Astrocyte (in vitro differentiated cells and primary cell): ENCODE results near the gene PRSS36. TPM values are rescaled to one million over a fixed set of nuclear protein-coding genes. Genes with fewer than 3 reads are reported as not detected.

ENCODE experiments used
- DNase-seq: peaks from one replicate; pipeline ENCODE4 v3.0.0-alpha.2; 2010; ENCODE audit warnings: low read depth
- FAIRE-seq: peaks from 2 replicates; lab custom pipeline; 2011; peaks lifted over from hg19 to GRCh38; lab: Jason Lieb, UNC
- H2AFZ ChIP-seq: 2 replicates; pipeline ENCODE4 v1.6.0; 2012; ENCODE audit warnings: low read depth, low read length, inconsistent platforms
- H3K27ac ChIP-seq: 2 replicates; pipeline ENCODE4 v1.5.1; 2011; ENCODE audit warnings: low read depth, low read length, inconsistent platforms
- H3K27me3 ChIP-seq: 2 replicates; pipeline ENCODE4 v1.6.0; 2011; ENCODE audit warnings: low read length, inconsistent platforms; ENCODE audit not compliant: insufficient read depth
- H3K36me3 ChIP-seq: 2 replicates; pipeline ENCODE4 v1.5.1; 2011; ENCODE audit warnings: low read length, inconsistent platforms; ENCODE audit not compliant: insufficient read depth
- H3K4me1 ChIP-seq: 2 replicates; pipeline ENCODE4 v1.5.1; 2011; ENCODE audit warnings: low read length, inconsistent platforms; ENCODE audit not compliant: insufficient read depth
- H3K4me2 ChIP-seq: 2 replicates; pipeline ENCODE4 v1.6.0; 2012; ENCODE audit warnings: low read length, inconsistent platforms
- H3K4me3 ChIP-seq: 2 replicates; pipeline ENCODE4 v1.5.1; 2011; ENCODE audit warnings: low read depth, mild to moderate bottlenecking, low read length, inconsistent platforms; ENCODE audit not compliant: insufficient read depth
- H3K79me2 ChIP-seq: 2 replicates; pipeline ENCODE4 v1.6.0; 2012; ENCODE audit warnings: mild to moderate bottlenecking, low read length, inconsistent platforms; ENCODE audit not compliant: insufficient read depth
- H3K9ac ChIP-seq: 2 replicates; pipeline ENCODE4 v1.6.0; 2012; ENCODE audit warnings: mild to moderate bottlenecking, low read length, inconsistent platforms
- H3K9me3 ChIP-seq: 2 replicates; pipeline ENCODE4 v1.5.1; 2012; ENCODE audit warnings: low read depth, mild to moderate bottlenecking, low read length, inconsistent platforms; ENCODE audit not compliant: insufficient read depth
- H4K20me1 ChIP-seq: 2 replicates; pipeline ENCODE4 v1.6.0; 2012; ENCODE audit warnings: low read length, inconsistent platforms; ENCODE audit not compliant: insufficient read depth
- H3K27ac Mint-ChIP-seq: one replicate; pipeline ENCODE4 v1.8.0; 2021; ENCODE audit warnings: mild to moderate bottlenecking, mixed read lengths; ENCODE audit not compliant: unreplicated experiment
- H3K27me3 Mint-ChIP-seq: one replicate; pipeline ENCODE4 v1.8.0; 2021; ENCODE audit warnings: low read depth, mixed read lengths; ENCODE audit not compliant: unreplicated experiment
- H3K36me3 Mint-ChIP-seq: one replicate; pipeline ENCODE4 v1.8.0; 2021; ENCODE audit warnings: low read depth, mixed read lengths; ENCODE audit not compliant: unreplicated experiment
- H3K4me1 Mint-ChIP-seq: one replicate; pipeline ENCODE4 v1.8.0; 2021; ENCODE audit warnings: low read depth, mixed read lengths; ENCODE audit not compliant: unreplicated experiment
- H3K4me3 Mint-ChIP-seq: one replicate; pipeline ENCODE4 v1.8.0; 2021; ENCODE audit warnings: mild to moderate bottlenecking, moderate library complexity, mixed read lengths; ENCODE audit not compliant: unreplicated experiment
- H3K9me3 Mint-ChIP-seq: one replicate; pipeline ENCODE4 v1.8.0; 2021; ENCODE audit warnings: mild to moderate bottlenecking, mixed read lengths; ENCODE audit not compliant: unreplicated experiment
- CTCF ChIP-seq: IDR thresholded peaks from 2 replicates; pipeline ENCODE4 v1.5.1; 2011; ENCODE audit warnings: low read depth, mild to moderate bottlenecking, inconsistent platforms, low read length, moderate library complexity; ENCODE audit not compliant: insufficient read depth
- EZH2 ChIP-seq: IDR thresholded peaks from 2 replicates; pipeline ENCODE4 v1.6.1; 2012; ENCODE audit warnings: mild to moderate bottlenecking, low read length, inconsistent platforms; ENCODE audit not compliant: insufficient read depth
- total RNA-seq: library from RNA; stranded (reverse); gene quantifications from 2 replicates; pipeline ENCODE4 v1.2.1, GENCODE V29; 2021

PRSS36 gene
- total RNA-seq, 1 donor from 2014 or later = 0.41 TPM

- TF ChIP-seq CTCF = no peak
- TF ChIP-seq EZH2 = no peak
- H3K4me1 Mint-ChIP-seq = peaks cover 27% of the 10 kb centered on the region
Measured at GRCh38 chr16:31179747-31180459, 30.0 kb upstream of the PRSS36 start, which contains the start of gene FUS. Gene FUS, plus strand, starts transcription at chr16:31180139. Its CDS starts 76 bp downstream, at chr16:31180215.

GRCh38 chr16:31179219-31179746 lies 29.4 kb upstream of the PRSS36 start:
- Mint-ChIP-seq H3K4me1 (peaks cover 24% of the 10 kb centered on the region), H3K27me3 (peaks cover 4% of the 10 kb centered on the region), H3K9me3 (no peaks in the 10 kb centered on the region), H3K27ac (peak overlapping the region; percentile 94), H3K4me3 (peak overlapping the region; percentile 98), H3K36me3 (peaks cover 9% of the 10 kb centered on the region)
- Histone ChIP-seq H3K27ac (peak overlapping the region; percentile 98), H4K20me1 (peaks cover 38% of the 10 kb centered on the region), H3K4me1 (peaks cover 26% of the 10 kb centered on the region), H3K27me3 (no peaks in the 10 kb centered on the region), H2AFZ (peak overlapping the region; percentile 95), H3K36me3 (peaks cover 24% of the 10 kb centered on the region), H3K4me3 (peak overlapping the region; percentile 92), H3K4me2 (peak overlapping the region; percentile 92), H3K9ac (peak overlapping the region; percentile 99), H3K9me3 (no peaks in the 10 kb centered on the region), H3K79me2 (peaks cover 50% of the 10 kb centered on the region)
- TF ChIP-seq CTCF = no peak
- no peak for TF ChIP-seq EZH2
- DNase-seq (no peak), FAIRE-seq (no peak)

More at GRCh38 chr16:31179747-31180459, 30.0 kb upstream of the PRSS36 start, which contains the start of gene FUS:
- H3K4me3 Mint-ChIP-seq = peak within 1 kb of the TSS; percentile 98
- peak within 1 kb of the TSS; percentile 99 for H3K9ac ChIP-seq
- peak within 1 kb of the TSS; percentile 92 for H3K4me2 ChIP-seq
- H3K4me1 ChIP-seq = peaks cover 26% of the 10 kb centered on the region
- peaks cover 24% of the 10 kb centered on the region for H3K36me3 ChIP-seq
- H3K4me3 ChIP-seq = peak within 1 kb of the TSS; percentile 92
- no peaks in the 10 kb centered on the region for H3K9me3 ChIP-seq
- peak; percentile 56 for DNase-seq
- H4K20me1 ChIP-seq = peaks cover 44% of the 10 kb centered on the region
- no peak for FAIRE-seq
- H2AFZ ChIP-seq = peak within 1 kb of the TSS; percentile 95
- H3K79me2 ChIP-seq = peaks cover 56% of the 10 kb centered on the region
- no peaks in the 10 kb centered on the region for H3K27me3 Mint-ChIP-seq
- H3K27me3 ChIP-seq = no peaks in the 10 kb centered on the region
- H3K27ac ChIP-seq = peak within 1 kb of the TSS; percentile 98
- H3K27ac Mint-ChIP-seq = peak within 1 kb of the TSS; percentile 100
- H3K36me3 Mint-ChIP-seq = peaks cover 9% of the 10 kb centered on the region
- no peaks in the 10 kb centered on the region for H3K9me3 Mint-ChIP-seq
